ENCODE data around the gene C16orf78. TPM values are rescaled to one million over a fixed set of nuclear protein-coding genes. Genes with fewer than 3 reads are reported as not detected.

C16orf78 gene
- total RNA-seq, 1 donor from 2014 or later = not detected

DNA sequence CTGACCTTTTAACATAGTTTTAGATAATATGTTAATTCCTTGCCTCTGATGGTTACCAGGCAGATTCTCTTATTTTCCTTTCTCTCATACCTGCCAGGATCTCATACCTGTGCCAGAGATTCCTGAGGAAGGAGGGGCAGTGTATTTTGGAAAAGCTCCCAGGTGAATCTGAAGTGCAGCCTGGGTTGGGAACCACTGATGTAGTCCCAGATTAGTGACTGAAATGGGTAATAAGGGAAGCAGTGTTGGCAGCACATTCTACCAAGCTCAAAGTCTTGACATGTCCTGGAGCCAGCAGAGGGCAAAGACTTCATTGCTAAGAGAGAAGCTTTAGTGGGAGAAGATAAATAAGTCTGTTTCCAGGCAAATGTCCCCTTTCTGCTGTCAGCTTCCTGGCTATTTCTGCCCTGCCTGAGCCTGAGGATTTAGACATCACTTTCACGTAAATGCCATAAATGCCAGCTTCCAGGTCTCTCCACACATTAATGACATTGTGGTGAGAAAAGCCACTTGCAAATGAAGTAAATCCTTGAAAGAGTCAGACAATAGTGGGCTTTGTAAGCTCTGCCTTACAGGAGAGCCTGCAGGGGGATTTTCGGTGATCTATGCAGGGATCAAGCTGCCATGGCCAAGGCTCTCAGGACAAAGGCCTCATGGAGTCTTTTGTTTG lies 40.9 kb upstream of the C16orf78 start:
- Histone ChIP-seq H3K9me3 (no peaks in the 10 kb centered on the region), H3K27me3 (no peaks in the 10 kb centered on the region), H3K4me3 (no peak overlapping the region), H3K4me1 (no peaks in the 10 kb centered on the region), H3K36me3 (no peaks in the 10 kb centered on the region), H3K27ac (no peak overlapping the region)
- TF ChIP-seq CTCF (IDR thresholded peaks at IDR 0.05) = no peak
- no peak for TF ChIP-seq POLR2AphosphoS5 (IDR thresholded peaks at IDR 0.05; ENCODE audit: insufficient read depth in 1 of 2, low read depth in 1 of 2)
- TF ChIP-seq POLR2A (IDR thresholded peaks at IDR 0.05) = no peak
- DNase-seq (ENCODE audit: extremely low spot score in 2 of 2) = peak in 1 of 2 donors; percentile 70
- intact Hi-C loops (cut with DNase I) = no loop called here

DNA sequence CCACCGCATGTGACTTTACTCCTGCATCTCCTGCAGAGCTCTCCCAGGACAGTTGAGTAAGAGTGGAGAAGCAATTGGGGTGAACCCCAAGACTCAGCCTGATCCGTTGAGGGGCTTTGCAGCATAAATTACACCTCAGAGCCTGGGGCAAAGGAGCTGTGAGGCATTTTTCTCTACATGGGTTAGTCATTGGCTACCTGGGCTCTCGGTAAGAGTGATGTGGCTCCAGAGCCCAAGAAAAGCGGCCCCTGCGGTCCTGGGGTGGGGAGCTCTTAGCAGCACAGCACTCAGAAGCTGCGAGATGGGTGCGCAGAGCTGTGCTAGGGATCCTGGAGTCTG lies 40.4 kb upstream of the C16orf78 start:
- DNase-seq (ENCODE audit: extremely low spot score in 2 of 2) = no peak
- no peaks in the 10 kb centered on the region for H3K4me1 ChIP-seq
- H3K4me3 ChIP-seq = no peak overlapping the region
- H3K36me3 ChIP-seq = no peaks in the 10 kb centered on the region
- no peak for TF ChIP-seq CTCF (IDR thresholded peaks at IDR 0.05)
- TF ChIP-seq POLR2A (IDR thresholded peaks at IDR 0.05) = no peak
- TF ChIP-seq POLR2AphosphoS5 (IDR thresholded peaks at IDR 0.05; ENCODE audit: insufficient read depth in 1 of 2, low read depth in 1 of 2) = no peak
- no peaks in the 10 kb centered on the region for H3K27me3 ChIP-seq
- intact Hi-C loops (cut with DNase I) = no loop called here
- no peaks in the 10 kb centered on the region for H3K9me3 ChIP-seq
- H3K27ac ChIP-seq = no peak overlapping the region

- Histone ChIP-seq H3K9me3 (no peaks in the 10 kb centered on the region), H3K27me3 (no peaks in the 10 kb centered on the region), H3K4me1 (no peaks in the 10 kb centered on the region), H3K4me3 (no peak overlapping the region), H3K27ac (no peak overlapping the region), H3K36me3 (no peaks in the 10 kb centered on the region)
- TF ChIP-seq CTCF (IDR thresholded peaks at IDR 0.05) = no peak
- TF ChIP-seq POLR2AphosphoS5 (IDR thresholded peaks at IDR 0.05; ENCODE audit: insufficient read depth in 1 of 2, low read depth in 1 of 2) = no peak
- no peak for TF ChIP-seq POLR2A (IDR thresholded peaks at IDR 0.05)
- peak in 1 of 2 donors; percentile 62 for DNase-seq (ENCODE audit: extremely low spot score in 2 of 2)
- intact Hi-C loops (cut with DNase I) = no loop called here
Observed at GRCh38 chr16:49335828-49336227, 37.8 kb upstream of the C16orf78 start.

DNA sequence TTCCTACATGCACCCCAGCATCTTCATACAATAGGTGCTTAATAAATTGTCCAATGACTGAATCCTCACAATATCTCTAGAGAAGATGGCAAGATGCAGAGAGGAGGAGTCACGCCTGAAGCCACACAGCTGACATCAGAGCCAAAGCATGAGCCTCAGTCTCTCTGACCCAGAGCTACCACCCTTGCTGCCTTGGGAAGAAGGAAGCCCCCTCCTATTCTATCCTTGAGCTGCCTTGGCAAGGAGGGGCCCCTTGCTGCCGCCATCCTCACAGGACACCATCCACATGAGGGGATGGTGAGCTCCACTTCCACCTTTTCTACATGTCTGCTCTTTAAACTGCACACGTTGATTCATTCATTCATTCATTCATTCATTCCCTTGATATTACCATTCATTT lies 37.0 kb upstream of the C16orf78 start:
- intact Hi-C loops (cut with DNase I) = no loop called here
- DNase-seq (ENCODE audit: extremely low spot score in 2 of 2) = peak in 1 of 2 donors; percentile 54
- H3K27ac ChIP-seq = no peak overlapping the region
- H3K27me3 ChIP-seq = no peaks in the 10 kb centered on the region
- H3K36me3 ChIP-seq = no peaks in the 10 kb centered on the region
- no peak overlapping the region for H3K4me3 ChIP-seq
- TF ChIP-seq POLR2A (IDR thresholded peaks at IDR 0.05) (no peak), POLR2AphosphoS5 (IDR thresholded peaks at IDR 0.05; ENCODE audit: insufficient read depth in 1 of 2, low read depth in 1 of 2) (no peak), CTCF (IDR thresholded peaks at IDR 0.05) (no peak)
- H3K9me3 ChIP-seq = no peaks in the 10 kb centered on the region
- H3K4me1 ChIP-seq = no peaks in the 10 kb centered on the region

- intact Hi-C loops (cut with DNase I) = no loop called here
- H3K27me3 ChIP-seq = no peaks in the 10 kb centered on the region
- no peaks in the 10 kb centered on the region for H3K36me3 ChIP-seq
- H3K27ac ChIP-seq = no peak overlapping the region
- TF ChIP-seq POLR2A (IDR thresholded peaks at IDR 0.05) = no peak
- no peaks in the 10 kb centered on the region for H3K9me3 ChIP-seq
- no peak overlapping the region for H3K4me3 ChIP-seq
- H3K4me1 ChIP-seq = no peaks in the 10 kb centered on the region
- peak; percentile 47 to 67 for DNase-seq (ENCODE audit: extremely low spot score in 2 of 2)
Observed at GRCh38 chr16:49337814-49338350, 35.7 kb upstream of the C16orf78 start.

Data from vagina (tissue), 2 donors.